DMS53 (cell line): ENCODE results near the gene ACRBP.

Source experiments
- DNase-seq: peaks from one replicate; lab custom pipeline; 2025; lab: John Stamatoyannopoulos, UW

Gene ACRBP

GRCh38 chr12:6646276-6647082 lies 753 bp downstream of the ACRBP start:
- DNase-seq = peak; percentile 55

DNA sequence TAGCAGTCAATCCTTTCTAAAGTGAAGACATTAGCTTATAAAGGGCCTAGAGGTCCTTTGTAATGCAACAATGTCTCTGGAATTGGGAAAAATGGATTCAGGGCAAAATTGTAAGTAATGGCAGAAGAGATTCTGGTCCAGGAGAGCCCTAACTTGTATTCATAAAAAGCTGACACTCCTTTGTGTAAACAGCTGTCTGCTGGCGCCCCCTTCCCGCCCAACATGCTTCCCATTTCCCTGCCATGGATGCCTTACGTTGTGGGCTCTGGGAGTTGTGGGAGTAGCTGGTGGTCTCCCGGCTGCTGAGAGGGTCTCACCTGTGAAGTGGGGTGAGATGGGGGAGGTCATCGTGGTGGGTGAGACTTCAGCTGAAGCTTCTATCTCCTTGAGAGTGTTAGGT lies 2.3 kb downstream of the ACRBP start:
- DNase-seq = no peak

GRCh38 chr12:6644257-6644596 lies 3.0 kb downstream of the ACRBP start:
- DNase-seq = no peak

- no peak for DNase-seq
Measured at GRCh38 chr12:6643569-6644256, 3.5 kb downstream of the ACRBP start.

DNA sequence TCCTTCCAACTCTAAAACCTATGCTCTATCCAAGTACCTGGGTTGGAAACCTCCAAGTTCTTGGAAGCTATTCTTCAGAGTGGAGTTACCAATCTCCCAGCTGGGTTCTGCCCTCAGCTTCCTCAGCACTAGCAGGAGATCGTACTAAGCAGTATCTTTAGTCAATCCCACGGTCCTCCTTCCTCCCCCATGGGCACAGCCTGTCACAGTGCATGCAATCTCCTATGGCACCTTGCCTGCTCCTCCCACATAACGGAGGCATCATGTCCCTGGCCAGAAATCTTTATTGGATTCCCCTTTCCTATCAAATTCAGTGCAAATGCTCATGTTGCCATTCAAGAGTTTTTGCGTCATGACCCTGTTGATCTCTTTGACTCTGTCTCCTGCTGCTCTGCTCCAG lies 6.1 kb downstream of the ACRBP start:
- no peak for DNase-seq

DNA sequence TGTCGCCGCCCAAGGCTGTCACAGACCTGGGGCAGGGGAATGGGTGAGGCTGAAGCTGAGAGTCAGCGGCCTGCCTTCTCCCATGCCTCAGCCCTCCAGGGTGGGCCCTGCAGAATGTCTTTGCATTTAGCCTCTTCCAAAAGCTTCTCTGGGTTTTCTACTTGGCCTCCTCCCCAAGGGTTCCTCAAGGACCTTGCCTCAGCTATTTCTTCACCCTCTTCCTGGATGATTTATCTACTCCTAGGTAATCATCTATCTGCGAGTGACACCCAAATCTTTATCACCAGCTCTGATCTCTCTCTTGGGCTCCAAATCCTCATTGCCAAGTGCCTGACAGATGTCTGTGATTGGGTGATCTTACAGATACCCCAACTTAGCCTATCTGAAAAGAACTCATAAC lies 6.7 kb downstream of the ACRBP start:
- DNase-seq = no peak

DNA sequence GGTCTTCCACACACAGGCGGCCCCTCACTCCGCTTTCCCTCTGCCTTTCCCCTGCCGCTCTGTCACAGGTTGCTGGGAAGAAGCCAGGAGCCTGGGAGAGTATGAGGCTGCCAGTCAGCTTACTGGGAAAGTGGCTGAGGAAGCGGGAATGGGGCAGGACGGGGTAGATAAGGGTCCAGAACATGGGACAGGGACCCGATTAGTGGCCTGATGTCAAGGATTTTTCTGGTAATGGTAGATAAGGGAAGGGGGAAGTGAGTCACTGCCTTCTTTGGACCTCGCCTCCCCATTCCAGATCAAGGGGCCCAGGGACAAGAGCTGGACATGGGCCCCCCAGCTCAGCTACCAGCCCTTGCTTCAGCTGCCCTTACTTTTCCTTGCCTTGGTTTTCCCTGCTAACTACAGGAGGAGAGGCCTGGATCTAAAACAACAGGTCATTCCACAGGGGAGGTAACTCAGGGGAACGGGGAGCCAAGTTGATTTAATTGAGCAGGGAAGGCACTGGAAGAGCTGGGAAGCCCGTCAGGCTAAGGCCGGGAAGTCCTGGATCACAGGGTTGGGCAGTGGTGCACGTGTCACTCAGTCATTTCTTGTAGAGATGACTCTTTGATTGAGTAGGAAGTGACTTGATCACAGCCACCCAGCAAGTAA lies 8.0 kb downstream of the ACRBP start:
- DNase-seq = no peak

GRCh38 chr12:6638305-6638704 lies 8.9 kb downstream of the ACRBP start:
- DNase-seq = no peak

- no peak for DNase-seq
Measured at GRCh38 chr12:6635856-6636531, 11.2 kb downstream of the ACRBP start, which contains the start of gene LPAR5. Gene LPAR5, minus strand, starts transcription at chr12:6635959. Its CDS starts 14,711 bp downstream, at chr12:6621248.

DNA sequence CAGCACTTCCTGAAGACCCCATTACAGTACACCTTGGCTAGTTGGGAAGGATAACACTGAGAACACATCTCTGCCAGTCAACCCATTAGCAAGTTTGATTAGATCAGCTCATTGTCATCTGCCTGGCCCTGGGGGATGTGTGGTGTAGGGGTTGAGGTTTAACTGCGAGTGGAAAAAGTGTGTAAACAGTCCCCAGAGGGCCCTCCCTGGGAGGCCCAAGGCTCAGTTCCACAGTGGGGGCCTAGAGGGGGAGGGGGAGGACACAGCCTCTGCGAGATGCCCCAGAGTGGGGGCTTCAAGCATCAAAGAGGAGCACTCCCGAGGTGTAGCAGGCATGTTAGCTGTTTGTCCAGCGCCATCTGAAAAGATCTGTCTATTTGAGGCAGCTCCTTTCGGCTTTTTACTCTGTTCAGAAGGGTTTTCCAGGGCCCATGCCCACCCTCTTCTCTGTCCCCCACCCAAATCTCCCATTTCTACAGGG lies 11.8 kb downstream of the ACRBP start:
- no peak for DNase-seq

GRCh38 chr12:6632026-6632983 lies 14.9 kb downstream of the ACRBP start:
- peak; percentile 81 for DNase-seq

DNA sequence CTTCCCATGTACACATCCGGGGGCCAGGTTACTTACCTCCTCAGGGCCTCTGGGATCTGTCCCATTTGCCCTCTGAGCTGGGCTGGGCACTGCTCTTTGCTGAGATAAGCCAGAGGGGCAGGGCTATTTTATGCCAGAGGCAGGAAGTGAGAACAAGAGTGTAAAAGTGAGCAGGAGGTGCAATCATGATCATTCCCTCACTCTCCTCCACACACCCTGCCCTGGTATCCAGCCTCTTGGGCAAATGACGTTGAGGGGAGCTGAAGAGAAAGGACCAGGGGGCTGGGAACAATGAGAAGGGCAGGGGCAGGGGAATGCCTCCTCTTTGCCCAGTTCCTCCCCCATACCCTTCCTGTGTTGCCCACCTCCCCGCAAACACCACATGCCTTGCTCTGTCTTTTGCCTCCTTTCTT lies 15.7 kb downstream of the ACRBP start:
- DNase-seq = no peak

DNA sequence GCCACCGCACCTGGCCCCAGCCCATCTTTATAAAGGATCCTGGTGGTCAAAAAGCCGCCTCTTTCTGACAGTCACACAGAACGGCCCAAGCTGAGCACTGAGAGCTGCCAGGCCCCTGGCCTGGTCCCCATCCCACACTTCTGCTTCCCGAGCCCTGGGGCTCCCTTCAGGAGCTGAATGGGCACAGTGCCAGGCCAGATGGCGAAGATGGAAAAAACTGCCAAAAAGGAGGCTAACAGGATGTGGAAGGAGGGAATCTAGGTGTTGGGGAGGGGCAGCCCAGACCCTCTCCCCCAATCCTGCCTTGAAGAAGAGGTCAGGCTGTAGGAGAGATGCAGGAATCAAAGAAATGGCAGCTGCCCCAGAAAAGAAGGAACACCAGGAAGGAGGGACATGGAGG lies 16.5 kb downstream of the ACRBP start:
- no peak for DNase-seq

DNA sequence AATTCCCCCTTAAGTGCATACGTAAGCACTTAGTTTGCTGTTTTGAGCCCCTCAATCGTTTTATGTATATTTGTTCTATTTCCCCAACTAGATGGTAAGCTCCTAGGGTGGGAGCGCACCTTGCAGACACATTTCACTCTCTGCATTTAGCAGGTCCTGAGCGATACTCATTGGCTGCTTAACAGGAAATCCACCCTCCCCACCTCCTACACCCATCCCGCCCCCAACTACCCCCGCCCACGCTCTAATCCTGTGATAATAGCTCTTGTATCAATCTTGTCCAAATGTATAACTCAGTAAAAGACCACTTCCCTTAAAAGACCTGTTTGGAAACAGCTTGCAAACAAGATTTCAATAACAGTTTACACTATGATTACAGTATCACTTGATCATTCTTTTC lies 19.6 kb downstream of the ACRBP start:
- DNase-seq = no peak

- DNase-seq = no peak
Measured at GRCh38 chr12:6626654-6627283, 20.5 kb downstream of the ACRBP start.

GRCh38 chr12:6620885-6621274 lies 26.4 kb downstream of the ACRBP start:
- DNase-seq = no peak

DNA sequence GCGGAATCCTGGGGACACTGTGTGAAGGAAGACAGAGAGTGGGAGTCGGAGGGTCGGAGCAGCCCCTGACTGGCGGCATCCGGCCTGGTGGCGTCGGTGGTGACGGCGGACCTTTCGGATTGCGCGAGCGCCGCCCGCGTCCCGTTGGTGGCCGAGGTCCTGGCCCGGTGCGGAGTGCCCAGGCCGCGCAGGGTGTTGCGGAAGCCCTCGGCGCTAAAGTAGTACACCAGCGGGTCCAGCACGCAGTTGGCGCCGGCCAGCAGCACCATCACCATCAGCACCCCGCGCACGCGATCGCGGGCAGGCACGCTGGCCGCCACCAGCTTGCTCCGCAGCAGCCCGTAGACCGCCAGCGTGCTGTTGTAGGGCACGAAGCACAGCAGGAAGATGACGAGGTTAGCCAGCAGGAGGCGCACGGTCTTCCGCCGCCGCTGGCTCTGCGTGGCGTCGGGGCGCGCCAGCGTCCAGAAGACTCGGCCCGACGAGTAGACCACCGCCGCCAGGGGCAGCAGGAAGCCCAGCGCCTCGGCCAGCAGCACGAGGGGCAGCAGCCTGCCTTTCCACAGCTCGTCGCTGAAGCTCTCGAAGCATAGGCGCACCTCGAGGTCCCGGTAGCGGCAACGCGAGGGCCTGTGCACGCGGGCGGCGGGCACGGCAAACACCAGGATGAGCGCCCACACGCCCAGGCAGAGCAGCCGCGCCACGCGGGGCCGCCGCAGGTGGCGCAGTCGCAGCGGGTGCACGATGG lies 26.9 kb downstream of the ACRBP start:
- no peak for DNase-seq

DNA sequence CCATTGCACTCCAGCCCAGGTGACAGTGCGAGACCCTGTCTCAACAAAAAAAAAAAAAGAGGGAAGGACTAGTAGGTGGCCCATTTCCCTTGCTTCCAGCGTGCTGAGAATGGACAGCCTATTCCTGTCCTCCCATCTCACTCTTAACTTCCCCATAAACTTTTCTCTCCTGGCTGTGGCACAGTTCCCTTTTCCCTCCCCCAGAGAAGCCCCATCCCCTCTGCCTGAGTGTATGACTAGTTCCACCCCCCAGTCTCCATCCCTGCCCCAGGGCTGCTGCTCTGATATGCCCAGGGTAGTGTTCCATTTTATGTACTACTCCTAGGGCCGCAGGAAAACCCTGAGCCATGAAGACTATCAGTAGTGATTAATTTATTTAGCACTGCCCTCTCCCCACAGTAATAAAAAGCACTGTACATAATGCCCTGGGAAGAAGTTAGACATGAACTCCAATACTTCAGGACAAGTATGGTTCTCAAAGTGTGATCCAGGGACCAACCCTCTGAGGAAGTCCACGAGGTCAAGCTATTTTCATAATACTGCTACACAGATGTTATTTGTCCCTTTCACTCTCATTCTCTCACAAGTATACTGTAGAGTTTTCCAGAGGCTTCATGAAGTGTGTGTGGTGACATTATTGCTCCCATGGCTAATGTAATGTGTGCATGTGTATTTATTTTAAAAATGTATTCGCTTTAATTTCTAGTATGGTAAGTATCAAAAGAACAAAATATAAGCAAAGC lies 28.6 kb downstream of the ACRBP start:
- no peak for DNase-seq

DNA sequence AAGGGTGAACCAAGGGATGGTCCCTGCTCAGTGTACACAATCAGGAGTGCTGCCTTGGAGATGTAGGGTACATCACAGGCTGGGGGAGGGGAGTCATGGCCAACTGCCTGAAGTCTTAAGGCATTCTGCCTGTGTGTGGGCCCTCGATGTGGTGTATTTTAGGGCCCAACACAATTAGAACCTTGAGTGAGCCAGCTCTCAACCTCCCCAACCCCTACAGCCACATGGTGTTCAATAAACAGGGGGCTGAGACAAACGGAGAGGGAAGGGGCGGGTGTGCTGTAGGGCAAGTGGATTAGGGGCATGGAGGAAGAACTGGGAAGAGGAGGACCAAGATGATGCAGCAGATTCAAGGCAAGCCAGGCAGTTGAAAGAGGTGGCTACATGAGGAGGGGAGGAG lies 31.4 kb downstream of the ACRBP start:
- DNase-seq = no peak
